ENCODE results near the gene VPS26B.
"Not testable (repeated sequence)": the region's sequence is repeated elsewhere in the genome, so short reads cannot be mapped to it uniquely, and the experiment has no call there.

VPS26B gene

DNA sequence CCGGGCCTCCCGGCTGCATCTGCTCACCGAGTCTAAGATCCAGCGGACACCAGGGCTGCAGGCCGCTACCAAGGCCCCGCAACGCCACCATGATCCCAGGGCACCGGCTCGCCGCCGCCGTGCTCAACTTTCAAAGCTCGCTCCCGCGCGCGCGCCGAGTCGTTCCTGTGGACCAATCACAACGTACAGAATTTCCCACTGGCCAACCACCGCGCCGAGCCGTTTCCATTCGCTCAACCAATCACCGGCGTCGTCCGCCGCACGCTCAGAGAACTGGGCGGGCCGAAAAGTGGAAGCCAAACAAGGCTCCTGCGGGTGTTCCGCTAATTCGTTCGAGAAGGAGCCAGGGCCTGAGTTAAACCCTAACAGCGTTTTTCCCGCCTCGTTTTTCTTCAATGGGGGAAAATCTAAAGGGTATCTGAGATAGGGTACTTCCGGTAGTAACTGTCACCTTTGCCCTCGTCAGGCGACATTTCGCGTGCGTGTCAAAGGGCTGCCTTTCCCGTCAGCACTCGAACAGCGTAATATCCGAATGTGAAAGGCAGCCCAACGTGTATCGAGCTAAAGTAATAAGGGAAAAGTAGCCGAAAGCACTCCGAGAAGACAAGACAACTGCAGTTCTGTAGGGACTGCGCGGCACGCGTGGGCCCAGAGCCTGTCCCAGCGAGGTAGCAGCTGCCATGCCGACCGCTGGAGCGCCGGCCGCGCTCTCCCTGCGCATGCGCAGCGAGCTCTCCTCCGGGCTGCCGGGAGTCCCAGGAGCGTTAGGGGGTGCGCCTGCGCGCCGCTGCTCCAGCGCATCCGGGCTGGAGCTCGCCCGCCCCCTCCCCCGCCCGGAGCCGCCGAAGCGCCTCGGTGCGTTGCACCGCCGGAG, at the start of gene VPS26B, which contains the start of gene NCAPD3:
VPS26B (plus strand) TSS at position 836 of the 874 bp plus-strand sequence. CDS start 452 bp downstream, outside the sequence.
NCAPD3 (minus strand) TSS at position 132 of the 874 bp plus-strand sequence; CDS start at position 91, 41 bp downstream.
- DNase-seq (ENCODE audit: low read depth), result peak; percentile 89

DNA sequence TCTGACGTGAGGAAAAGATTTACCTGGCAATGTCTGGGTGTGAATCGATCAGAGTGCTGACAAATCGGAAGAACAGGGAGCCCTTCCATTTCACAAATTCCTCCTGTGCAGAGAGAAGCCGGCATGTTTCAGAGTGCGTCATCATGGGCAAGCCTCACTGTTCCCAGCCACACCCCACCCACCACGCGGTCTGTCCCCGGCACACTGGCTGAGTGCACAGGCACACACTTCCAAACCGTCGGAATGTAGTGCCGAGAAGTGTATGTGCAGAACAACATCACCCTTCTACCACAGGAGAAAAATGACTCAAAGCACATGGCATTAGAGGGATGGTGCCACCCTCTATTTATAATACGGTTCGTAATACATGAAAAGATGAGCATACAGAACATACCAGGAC, 48.2 kb upstream of the VPS26B start:
- DNase-seq (ENCODE audit: low read depth), result no peak

DNA sequence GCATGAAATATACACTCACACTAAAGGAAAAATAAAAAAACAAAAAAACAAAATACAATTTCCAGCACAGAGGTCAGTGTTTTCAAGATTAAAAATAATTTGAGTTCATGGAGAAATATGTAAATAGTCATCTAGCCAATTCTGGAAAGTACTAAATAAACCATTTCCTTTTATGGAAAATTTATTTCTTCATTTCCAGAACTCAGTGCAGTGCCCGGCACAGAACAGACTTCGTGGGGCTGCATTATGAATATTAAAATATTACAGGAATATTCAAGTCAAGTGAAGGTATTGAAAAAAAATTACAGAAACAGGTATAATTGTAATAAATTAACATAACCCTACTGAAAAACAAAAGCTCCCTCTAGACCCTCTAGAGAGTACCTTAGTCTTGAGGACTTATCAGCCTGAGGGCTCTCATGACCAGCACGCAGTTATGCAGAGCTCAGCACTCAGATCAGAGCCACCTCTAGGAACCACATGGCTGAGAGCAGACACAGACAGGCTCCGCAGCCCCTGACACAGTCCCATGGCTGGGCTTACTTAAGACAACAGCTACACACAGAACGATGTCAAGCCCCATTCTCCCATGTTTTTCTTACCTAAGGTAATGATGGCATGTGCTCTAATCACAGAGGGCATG, 46.3 kb upstream of the VPS26B start:
- DNase-seq (ENCODE audit: low read depth), result no peak

DNA sequence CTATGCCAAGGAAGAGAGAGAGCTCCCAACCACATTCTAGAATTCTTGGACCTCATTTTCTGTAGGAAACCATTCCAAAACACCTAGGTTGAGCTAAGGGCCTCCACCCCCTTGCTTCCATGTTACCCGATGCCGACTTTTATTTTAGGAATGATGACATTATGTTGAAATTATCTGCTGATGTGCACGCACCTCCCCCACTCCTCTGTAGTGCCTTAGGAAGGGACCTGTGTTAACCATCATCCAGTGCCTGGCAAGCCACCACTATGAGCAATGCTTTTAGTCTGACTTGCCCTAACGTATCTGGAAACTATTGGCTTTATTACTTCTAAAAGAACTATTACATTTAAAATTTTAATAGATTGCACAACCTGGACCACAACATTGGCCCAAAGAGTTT, 42.8 kb upstream of the VPS26B start:
- DNase-seq (ENCODE audit: low read depth), result no peak

DNA sequence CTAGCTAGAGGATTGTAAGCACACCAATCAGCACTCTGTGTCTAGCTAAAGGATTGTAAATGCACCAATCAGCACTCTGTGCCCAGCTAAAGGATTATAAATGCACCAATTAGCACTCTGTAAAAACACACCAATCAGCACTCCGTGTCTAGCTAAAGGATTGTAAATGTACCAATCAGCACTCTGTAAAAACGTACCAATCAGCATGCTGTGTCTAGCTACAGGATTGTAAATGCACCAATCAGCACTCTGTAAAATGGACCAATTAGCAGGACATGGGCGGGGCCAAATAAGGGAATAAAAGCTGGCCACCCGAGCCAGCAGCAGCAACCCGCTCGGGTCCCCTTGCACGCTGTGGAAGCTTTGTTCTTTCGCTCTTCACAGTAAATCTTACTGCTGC, 36.4 kb upstream of the VPS26B start:
- DNase-seq (ENCODE audit: low read depth), result not testable (repeated sequence)

DNA sequence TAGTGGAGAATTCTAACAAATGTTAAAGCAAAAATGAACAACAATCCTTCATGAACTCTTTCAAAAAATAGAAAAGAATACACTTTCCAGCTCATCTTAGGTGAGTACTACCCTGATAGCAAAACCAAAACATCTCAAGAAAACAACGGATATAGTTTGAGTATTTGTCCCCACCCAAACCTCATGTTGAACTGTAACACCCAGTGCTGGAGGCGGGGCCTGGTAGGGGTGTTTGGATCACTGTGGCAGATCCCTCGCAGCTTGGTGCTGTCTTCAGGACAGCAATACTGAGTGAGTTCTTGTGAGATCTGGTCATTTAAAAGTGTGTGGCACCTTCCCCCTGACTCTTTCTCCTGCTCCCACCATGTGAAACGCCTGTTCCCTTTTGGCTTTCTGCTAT, 27.7 kb upstream of the VPS26B start:
- no peak for DNase-seq (ENCODE audit: low read depth)

DNA sequence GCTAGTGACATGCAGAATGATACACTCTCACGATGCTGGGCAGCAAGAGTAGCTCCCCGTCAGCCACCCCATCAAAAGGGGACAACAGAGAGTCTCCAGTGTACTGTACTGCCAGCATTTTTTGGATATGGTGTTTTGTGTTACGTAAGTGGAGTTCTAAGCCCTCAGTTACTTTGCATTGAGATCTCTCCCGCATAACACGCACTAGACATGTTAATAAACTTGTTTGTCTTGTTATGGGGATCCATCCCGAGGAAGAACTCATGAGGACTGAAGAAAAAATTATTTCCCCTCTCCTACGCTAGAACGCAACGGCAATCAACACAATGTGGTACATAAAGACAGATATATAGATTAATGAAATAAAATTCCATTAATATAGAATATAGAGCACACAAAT, 24.9 kb upstream of the VPS26B start:
- no peak for DNase-seq (ENCODE audit: low read depth)

DNA sequence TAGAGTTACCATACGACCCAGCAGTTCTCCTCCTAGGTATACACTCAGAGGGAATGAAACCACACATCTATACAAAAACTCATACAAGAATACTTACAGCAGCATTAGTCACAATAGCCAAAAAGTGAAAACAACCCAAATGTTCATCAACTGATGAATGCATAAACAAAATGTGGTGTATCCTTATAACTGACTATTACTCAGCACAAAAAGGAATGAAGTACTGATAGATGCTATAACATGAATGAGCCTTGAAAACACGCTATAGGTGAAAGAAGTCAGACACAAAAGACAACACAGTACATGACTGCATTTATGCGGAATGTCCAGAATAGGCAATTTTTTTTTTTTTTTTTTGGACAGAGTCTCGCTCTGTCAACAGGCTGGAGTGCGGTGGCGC, 23.8 kb upstream of the VPS26B start:
- DNase-seq (ENCODE audit: low read depth), result no peak

DNA sequence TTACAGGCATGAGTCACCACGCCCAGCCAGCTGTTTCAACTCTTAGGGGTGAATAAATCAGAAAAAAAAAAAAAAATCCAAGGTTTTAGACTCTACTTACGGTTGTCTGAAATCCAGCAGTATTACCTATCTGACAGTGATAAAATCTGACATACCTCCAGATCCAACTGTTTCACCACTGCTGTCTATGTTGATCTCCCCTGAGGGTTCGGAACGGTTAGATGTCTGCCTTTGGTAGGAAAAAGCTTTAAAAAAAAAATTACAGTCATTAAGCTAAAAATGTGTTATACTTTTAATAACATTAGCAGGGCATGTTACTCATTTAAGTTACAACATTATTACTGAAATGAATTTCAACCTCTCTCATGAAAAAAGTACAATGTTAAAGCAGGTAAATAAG, 21.8 kb upstream of the VPS26B start:
- no peak for DNase-seq (ENCODE audit: low read depth)

DNA sequence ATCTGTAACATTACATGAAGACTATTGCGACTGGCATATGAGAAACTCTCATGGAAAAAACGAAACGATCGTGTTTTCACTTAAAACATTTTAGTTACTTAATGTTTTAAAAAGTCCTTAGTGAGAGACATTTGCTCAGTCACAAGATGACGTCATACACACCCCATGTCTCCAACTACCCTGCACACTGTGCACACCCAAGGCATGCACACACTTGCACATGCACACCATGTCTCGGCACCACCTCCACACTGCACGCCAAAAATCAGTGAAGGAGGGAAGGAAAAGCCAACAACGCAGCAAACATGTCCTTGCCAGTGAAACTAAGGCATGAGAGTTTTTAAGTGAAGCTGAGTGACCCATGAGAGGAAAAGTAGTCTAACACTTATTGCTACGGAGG, 18.7 kb upstream of the VPS26B start:
- DNase-seq (ENCODE audit: low read depth), result no peak

DNA sequence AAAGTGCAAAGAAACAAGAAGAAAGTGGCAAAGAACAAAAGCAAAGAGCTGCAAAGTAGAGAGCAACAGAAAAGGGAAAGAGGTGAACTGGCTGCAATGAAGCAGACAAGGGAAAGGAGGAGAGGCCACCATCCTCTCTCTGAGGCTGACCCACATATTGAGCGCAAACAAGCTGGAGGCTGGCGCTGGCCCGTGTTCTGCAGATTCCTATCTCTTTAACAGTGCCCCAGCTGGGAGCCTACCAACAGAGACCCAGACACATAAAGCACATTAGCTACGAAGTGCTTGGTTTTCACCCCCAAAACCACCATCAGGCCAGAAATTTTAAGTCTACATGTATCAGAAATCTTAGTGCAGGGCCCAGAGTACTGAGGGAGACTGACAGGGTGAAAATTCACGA, 18.3 kb upstream of the VPS26B start:
- DNase-seq (ENCODE audit: low read depth), result no peak

DNA sequence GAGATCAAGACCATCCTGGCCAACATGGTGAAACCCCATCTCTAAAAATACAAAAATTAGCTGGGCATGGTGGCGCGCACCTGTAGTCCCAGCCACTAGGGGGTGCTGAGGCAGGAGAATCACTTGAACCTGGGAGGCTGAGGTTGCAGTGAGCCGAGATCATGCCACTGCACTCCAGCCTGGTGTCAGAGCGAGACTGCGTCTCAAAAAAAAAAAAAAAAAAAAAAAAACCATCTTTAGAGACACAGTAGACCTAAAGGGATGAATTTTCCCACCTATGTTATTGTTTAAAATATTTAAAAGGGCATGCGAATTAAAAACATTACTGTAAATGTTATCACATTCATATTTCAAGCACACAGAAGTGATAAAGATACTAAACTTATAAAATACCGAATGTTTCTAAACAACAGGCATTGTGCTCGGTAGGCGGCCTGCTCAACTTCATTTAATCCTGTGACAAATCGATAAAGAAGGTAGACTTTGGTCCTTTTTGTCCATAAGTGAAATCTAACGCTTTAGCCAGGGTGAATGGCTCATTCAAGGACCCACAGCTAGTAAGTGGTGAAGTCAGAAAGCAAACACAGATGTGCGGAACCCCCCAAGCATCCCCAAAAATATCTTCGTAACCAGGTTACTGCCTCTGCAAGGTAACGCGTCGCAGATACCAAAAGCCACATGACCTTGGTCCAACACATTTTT, 16.8 kb upstream of the VPS26B start:
- peak; percentile 19 for DNase-seq (ENCODE audit: low read depth)

DNA sequence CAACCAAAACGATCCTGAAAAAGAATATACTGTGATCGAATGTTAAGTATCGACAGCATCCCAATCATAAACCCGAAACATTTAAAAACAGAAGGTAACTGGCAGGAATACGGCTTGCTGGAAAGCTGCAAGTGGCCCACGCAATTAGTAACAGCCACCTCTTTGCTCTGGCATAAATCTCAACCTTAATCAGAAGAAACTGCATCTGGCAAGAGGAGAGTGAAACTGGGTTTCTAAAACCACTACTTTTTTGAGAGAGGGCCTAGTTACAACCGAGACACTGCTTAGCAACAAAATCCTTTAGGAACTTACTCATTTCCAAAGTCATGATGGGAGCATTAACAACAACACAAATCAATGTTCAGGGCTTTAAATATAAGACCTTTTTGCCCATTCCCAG, 8.6 kb upstream of the VPS26B start:
- DNase-seq (ENCODE audit: low read depth), result no peak

DNA sequence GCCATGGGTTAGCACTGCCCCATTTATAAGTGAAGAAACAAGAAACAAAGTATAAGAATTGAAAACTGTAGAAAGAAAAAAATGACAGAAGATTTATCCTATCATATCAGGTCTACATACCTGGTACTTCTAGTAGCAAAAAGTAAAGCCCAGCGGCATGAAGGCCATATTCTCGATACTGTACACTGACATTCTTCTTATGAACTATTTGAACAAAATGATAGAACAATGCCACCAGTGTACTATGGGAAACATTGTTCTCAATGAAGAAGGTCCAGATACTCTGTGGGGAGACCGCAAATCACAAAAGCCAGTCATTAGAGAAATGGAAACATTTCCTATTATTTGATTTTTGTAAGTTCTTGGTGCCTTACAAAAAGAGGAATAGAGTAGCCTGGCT, 7.7 kb upstream of the VPS26B start:
- DNase-seq (ENCODE audit: low read depth), result no peak

DNA sequence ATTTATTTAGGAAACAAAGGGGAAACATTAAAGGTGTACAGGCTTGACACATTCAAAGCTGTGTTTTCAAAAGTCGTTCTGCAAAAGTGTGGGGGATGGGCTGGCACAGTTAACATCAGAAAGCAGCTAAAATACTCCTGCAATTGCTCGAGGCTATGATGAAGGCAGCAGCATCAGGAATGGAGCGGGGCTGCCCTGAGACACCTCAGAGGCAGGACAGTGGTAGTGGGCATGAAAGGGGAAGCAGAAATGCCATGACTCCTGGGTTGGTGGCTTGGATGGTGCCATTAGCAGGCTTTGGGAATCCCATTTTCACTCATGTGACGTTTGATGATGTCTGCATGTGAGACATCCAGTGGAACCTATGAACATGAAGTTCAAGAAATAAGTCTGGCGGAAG, 1.4 kb upstream of the VPS26B start:
- DNase-seq (ENCODE audit: low read depth), result no peak

DNA sequence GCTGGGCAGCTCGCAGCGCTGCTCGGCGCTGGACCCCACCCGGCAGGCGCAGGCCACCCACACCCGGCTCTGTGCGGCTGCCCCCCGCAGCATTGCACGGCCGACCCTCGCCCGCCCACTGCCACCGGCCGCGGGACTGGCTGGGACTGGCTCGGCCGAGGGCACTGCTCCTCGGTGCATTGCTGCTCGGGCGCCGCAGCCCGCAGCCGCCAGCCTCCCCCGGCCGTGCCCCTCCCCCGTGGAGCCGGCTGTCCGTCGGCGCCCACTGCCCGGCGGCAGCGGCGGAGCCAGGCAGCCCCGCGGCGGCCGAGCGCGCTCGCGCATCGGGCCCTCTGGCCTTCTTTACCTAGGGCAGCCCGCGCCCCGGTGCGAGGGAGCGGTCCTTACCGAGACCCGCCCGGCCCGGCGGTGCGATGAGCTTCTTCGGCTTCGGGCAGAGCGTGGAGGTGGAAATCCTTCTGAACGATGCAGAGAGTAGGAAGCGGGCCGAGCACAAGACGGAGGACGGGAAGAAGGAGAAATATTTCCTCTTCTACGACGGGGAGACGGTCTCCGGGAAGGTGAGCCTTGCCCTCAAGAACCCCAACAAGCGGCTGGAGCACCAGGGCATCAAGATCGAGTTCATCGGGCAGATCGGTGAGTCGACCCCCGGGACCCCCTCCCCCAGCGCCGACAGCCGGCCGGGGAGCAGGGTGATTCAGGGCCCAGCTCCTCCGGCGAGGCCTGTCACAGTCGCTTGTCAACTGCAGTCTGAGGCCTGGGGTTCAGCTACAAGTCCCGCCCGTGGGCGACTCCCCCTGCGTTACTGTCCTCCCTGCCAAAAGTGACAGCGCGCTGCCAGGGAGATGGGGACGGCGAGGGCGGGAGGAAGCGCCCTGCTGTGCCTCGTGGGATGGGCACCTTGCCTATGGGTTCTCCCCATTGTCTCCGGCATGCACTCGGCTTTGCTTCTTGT, 516 bp downstream of the VPS26B start:
- DNase-seq (ENCODE audit: low read depth), result peak; percentile 36

DNA sequence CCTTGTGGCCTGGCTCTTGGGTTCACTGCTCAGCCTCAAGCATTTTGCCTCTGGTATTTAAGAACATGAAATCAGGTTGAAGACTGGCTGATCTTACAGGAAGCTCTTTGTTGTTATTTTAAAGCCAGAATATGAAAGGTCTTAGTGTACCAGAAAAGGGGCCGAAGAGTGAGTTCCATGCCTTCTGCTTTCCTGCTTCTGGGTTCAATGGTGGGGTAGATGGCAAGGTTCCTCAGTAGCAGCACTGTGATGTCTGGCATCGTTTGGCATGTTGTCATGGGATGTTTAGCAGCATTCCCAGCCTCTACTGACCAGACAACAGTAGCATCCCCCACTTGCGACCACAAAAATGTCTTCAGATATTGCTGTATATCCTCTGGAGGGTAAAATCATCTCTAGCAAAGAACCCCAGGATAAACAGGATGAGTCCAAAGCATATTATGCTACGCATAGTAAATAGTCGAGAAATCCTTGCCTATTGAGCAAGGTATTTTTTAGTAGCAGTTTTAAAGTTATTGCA, 2.4 kb downstream of the VPS26B start:
- DNase-seq (ENCODE audit: low read depth), result no peak

DNA sequence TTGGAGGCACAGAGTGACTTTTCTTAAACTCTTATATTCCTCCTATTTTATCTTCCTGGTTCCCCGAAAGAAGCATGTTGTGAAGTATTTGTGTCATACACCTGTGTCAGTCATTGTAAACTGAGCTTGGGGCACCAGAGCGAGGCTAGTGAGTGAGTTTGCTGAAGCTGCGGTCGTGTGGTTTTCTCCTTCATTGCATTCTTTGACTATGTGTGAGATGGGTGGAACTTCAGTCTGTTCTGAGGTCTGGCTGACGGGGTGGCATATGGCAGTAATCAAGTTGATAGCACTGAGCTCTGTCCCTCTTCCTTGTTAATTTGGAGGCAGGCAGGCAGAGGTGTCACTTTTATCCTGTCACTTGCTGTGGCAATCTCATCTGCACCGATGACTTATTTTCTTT, 4.2 kb downstream of the VPS26B start:
- no peak for DNase-seq (ENCODE audit: low read depth)

DNA sequence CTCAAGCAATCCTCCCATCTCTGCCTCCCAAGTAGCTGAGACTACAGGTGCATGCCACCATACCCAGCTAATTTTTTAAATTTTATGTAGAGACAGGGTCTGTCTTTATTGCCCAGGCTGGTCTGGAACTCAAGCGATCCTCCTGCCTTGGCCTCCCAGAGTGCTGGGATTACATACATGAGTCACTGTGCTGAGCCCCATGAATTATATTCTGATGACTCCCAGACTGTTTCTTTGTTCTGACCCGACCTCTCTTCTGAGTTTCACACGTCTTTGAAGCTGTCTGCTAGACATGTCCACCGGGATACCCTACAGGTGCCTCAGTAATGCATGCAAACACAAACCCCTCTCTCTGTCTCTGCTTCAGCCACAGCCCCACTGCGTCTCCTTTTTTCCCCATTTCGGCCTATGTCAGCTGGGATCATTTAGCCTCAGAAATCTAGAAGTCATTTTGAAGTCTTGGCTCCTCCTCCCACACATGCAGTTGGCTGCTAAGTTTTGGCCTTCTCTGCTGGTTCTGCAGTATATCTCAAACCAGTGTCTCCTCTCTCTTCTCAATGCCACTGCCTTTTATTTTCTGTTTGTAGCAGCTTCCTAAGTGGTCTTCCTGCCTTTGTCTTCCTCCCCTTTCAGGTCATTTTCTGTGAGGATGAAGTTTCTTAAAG, 4.8 kb downstream of the VPS26B start:
- DNase-seq (ENCODE audit: low read depth), result no peak

DNA sequence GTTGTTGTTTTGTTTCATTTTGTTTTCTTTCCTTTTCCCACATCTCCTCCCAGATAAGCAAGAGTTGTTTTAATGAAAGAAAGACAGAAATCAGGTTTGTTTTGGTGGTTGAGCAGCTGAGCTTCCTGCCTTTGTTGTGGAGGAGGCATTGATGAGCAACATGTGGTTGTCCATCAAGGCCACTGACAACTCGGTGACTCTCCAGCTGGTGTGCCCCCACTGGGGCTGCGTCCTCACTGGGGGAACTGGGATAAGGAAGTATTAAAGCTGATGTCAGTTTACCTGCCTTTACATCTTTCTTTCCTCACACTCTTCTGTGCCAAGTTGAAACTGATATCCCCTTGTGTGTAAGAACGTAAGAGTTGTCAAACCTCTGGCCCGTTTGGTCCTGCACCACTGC, 5.9 kb downstream of the VPS26B start:
- no peak for DNase-seq (ENCODE audit: low read depth)
